Vagina (tissue), 2 donors: ENCODE results near the gene CCDC33. TPM values are rescaled to one million over a fixed set of nuclear protein-coding genes. Genes with fewer than 3 reads are reported as not detected.

Source experiments
- DNase-seq, 2 donors: peaks; one replicate each; pipeline ENCODE4 v3.0.0-alpha.2; 2017; ENCODE audit errors: extremely low spot score in 2 of 2
- H3K27ac ChIP-seq: fragments of 200-600 bp; sonication (generic); one replicate; pipeline ENCODE4 v1.5.1; 2019
- H3K27me3 ChIP-seq: fragments of 200-600 bp; sonication (generic); one replicate; pipeline ENCODE4 v1.5.1; 2019
- H3K36me3 ChIP-seq, 2 donors: fragments of 200-600 bp; sonication (generic); one replicate each; pipeline ENCODE4 v1.5.1; 2017 to 2019
- H3K4me1 ChIP-seq: fragments of 200-600 bp; sonication (generic); one replicate; pipeline ENCODE4 v1.5.1; 2019
- H3K4me3 ChIP-seq, 2 donors: fragments of 200-600 bp; sonication (generic); 1 replicate in 1 of 2; 2 replicates in 1 of 2; pipeline ENCODE4 v1.5.1; 2016 to 2019
- H3K9me3 ChIP-seq: fragments of 200-600 bp; sonication (generic); one replicate; pipeline ENCODE4 v1.5.1; 2019
- CTCF ChIP-seq, 3 experiments: fragments of 450-650 bp in 2 of 3; fragments of 200-600 bp in 1 of 3; sonication (generic) in 1 of 3; IDR thresholded peaks; one replicate each; pipeline ENCODE4 v1.5.1; 2017 to 2019; ENCODE audit warnings: antibody characterized with exemption in 3 of 3, mild to moderate bottlenecking in 2 of 3, moderate library complexity in 2 of 3
- POLR2A ChIP-seq, 2 donors: fragments of 450-650 bp; IDR thresholded peaks; one replicate each; pipeline ENCODE4 v1.6.1; 2017; ENCODE audit warnings: antibody characterized with exemption in 2 of 2, mild to moderate bottlenecking in 2 of 2, moderate library complexity in 2 of 2
- POLR2AphosphoS5 ChIP-seq, 2 donors: sonication (generic); formaldehyde crosslinking; IDR thresholded peaks; one replicate each; pipeline ENCODE4 v1.9.0; 2017; ENCODE audit warnings: antibody characterized with exemption in 2 of 2, mild to moderate bottlenecking in 2 of 2, low read depth in 1 of 2; ENCODE audit not compliant: insufficient read depth in 1 of 2
- intact Hi-C: fragments of 100-400 bp; cut with DNase I; formaldehyde crosslinking; loops from one replicate; pipeline ENCODE4 v1.15.1; 2023
- total RNA-seq: library from RNA; depleted of rRNA; stranded (reverse); fragments of >200 nt; gene quantifications from one replicate; pipeline ENCODE4 v1.2.3, GENCODE V29; 2016

Gene CCDC33
- total RNA-seq, 1 donor from 2014 or later, result not detected

DNA sequence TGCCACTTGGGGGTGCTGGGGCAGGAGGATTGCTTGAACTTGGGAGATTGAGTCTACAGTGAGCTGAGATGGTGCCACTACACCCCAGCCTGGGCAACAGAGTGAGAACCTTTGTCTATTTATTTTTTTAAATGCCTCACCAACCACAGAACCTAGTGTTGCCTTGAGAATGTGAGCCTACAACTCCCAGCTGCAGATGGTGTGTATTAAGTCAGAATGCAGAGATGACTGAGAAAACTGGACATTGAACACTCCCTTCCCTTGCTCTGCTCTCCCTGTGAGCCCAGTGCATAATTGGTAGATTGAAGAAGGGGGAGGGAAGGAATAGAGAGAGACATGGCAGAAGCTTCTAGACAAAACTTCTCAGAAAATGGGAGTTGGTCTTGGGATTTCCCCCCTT, 53.5 kb downstream of the CCDC33 start:
- Histone ChIP-seq H3K4me3 (no peak overlapping the region), H3K9me3 (no peaks in the 10 kb centered on the region), H3K36me3 (no peaks in the 10 kb centered on the region), H3K4me1 (no peaks in the 10 kb centered on the region), H3K27ac (no peak overlapping the region), H3K27me3 (no peaks in the 10 kb centered on the region)
- intact Hi-C loops, result no loop called here
- no peak for TF ChIP-seq POLR2AphosphoS5 (IDR thresholded peaks at IDR 0.05; ENCODE audit: insufficient read depth in 1 of 2, low read depth in 1 of 2)
- TF ChIP-seq POLR2A (IDR thresholded peaks at IDR 0.05), result no peak
- no peak for TF ChIP-seq CTCF (IDR thresholded peaks at IDR 0.05)
- no peak for DNase-seq

GRCh38 chr15:74290645-74291044, 54.5 kb downstream of the CCDC33 start:
- no peaks in the 10 kb centered on the region for H3K36me3 ChIP-seq
- no peak for TF ChIP-seq CTCF (IDR thresholded peaks at IDR 0.05)
- TF ChIP-seq POLR2AphosphoS5 (IDR thresholded peaks at IDR 0.05; ENCODE audit: insufficient read depth in 1 of 2, low read depth in 1 of 2), result no peak
- TF ChIP-seq POLR2A (IDR thresholded peaks at IDR 0.05), result no peak
- no peak for DNase-seq
- no peak overlapping the region for H3K4me3 ChIP-seq
- no peaks in the 10 kb centered on the region for H3K4me1 ChIP-seq
- intact Hi-C loops, result no loop called here
- no peaks in the 10 kb centered on the region for H3K27me3 ChIP-seq
- H3K9me3 ChIP-seq, result no peaks in the 10 kb centered on the region
- H3K27ac ChIP-seq, result no peak overlapping the region

DNA sequence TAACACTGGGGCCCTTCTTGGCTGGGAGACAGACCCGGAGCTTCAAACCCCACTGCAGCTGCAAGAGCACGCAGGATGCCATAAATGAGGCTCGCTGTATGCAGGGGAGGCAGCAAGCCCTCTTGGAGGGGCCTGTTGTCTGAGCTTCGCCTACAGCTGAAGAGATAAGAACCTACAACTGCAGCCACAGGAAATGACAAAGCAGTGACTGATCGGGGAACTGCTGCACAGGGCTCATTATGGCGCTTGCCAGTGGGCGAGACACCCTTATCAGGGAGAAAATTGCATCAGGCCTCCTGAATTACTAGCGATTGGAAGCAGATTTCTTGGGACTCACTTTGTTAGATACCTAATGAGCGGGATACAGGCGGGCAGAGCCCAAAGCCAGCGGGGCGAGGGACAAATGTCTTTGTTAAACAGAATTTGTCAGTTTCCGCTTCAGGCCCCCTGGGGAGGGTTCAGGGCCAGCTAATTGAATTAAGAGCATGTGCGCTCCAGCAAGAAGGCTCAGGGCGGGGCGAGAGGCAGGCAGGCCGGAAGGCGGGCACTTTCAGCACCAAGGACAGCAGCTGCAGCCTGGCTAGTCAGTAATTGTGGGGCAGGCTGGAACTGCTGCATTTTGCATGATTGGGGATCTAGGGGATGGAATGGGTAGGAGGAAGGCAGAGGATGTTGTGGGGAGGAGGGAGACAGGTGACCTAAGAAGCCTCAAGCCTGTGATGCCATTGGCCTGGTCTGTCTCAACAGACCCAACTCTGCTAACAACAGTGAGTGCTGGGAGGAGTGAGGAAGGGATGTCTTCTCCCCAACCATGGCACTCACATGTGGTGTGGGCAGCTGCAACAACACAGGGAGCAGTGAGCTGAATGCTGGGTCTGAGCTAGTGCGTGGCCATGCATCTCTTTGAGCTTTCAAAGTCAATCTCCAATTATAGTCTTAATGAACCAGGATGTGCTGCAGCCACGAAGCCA, 55.3 kb downstream of the CCDC33 start:
- Histone ChIP-seq H3K4me3 (no peak overlapping the region), H3K27me3 (no peaks in the 10 kb centered on the region), H3K36me3 (no peaks in the 10 kb centered on the region), H3K27ac (no peak overlapping the region), H3K4me1 (no peaks in the 10 kb centered on the region), H3K9me3 (no peaks in the 10 kb centered on the region)
- intact Hi-C loops, result no loop called here
- TF ChIP-seq POLR2A (IDR thresholded peaks at IDR 0.05), result no peak
- DNase-seq, result no peak

DNA sequence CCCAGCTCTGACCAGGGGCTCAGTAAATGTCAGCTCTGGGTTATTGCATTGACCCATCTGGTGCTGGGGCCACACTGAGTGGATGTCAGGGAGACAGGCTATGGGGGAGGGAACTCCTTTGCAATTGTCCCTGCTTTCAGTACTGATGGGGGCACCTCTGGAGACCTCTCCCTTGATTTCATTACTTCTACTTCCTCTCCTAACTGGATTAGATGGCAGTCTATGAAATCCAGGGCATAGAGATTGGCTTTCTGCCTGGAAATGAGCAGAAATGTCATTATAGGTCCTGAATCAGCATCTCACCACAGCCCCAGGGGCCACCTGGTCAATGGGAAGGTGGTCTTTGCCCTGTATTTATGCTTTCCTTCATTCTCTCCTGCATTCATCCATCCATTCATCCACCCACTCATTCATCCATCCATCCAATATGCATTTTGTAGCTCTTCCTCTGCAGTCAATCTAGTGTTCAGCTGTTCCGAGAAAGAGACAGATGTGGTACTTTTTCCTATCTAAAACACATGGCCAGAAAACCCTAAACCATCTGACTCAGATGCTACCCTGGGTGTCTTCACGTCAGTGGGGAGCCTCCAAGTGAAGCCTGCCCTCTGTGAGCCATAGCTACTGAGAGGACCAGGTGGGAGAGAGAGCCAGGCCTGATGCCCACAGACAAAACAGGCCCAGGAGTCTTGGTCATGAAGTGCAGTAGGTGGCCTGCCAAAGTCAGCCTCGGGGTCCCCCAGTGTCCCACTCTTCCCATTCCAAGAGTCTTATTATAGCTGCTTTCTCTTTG, 57.1 kb downstream of the CCDC33 start:
- Histone ChIP-seq H3K9me3 (no peaks in the 10 kb centered on the region), H3K4me1 (no peaks in the 10 kb centered on the region), H3K27ac (no peak overlapping the region), H3K4me3 (no peak overlapping the region), H3K27me3 (no peaks in the 10 kb centered on the region), H3K36me3 (no peaks in the 10 kb centered on the region)
- intact Hi-C loops, result no loop called here
- no peak for DNase-seq
- TF ChIP-seq POLR2A (IDR thresholded peaks at IDR 0.05) (no peak), POLR2AphosphoS5 (IDR thresholded peaks at IDR 0.05; ENCODE audit: insufficient read depth in 1 of 2, low read depth in 1 of 2) (no peak), CTCF (IDR thresholded peaks at IDR 0.05) (no peak)

GRCh38 chr15:74294010-74294409, 57.9 kb downstream of the CCDC33 start:
- DNase-seq, result no peak
- intact Hi-C loops, result no loop called here
- Histone ChIP-seq H3K27me3 (no peaks in the 10 kb centered on the region), H3K9me3 (no peaks in the 10 kb centered on the region), H3K27ac (no peak overlapping the region), H3K36me3 (no peaks in the 10 kb centered on the region), H3K4me3 (no peak overlapping the region), H3K4me1 (no peaks in the 10 kb centered on the region)
- TF ChIP-seq POLR2A (IDR thresholded peaks at IDR 0.05) (no peak), POLR2AphosphoS5 (IDR thresholded peaks at IDR 0.05; ENCODE audit: insufficient read depth in 1 of 2, low read depth in 1 of 2) (no peak), CTCF (IDR thresholded peaks at IDR 0.05) (no peak)
